HEK293T (cell line): ENCODE results near the gene VILL.
"Not testable (repeated sequence)": the region's sequence is repeated elsewhere in the genome, so short reads cannot be mapped to it uniquely, and the experiment has no call there.

ENCODE experiments used
- CTCF ChIA-PET: fragments of 350-600 bp; formaldehyde crosslinking; extraction: SDS; loops from one replicate; lab custom pipeline; 2021; ENCODE audit warnings: antibody characterized with exemption, inconsistent platforms; lab: Yijun Ruan, JAX
- POLR2A ChIA-PET: fragments of 350-600 bp; formaldehyde crosslinking; extraction: SDS; loops from one replicate; lab custom pipeline; 2020; ENCODE audit warnings: antibody characterized with exemption, inconsistent platforms; lab: Yijun Ruan, JAX
- DNase-seq: peaks from one replicate; pipeline ENCODE4 v3.0.0; 2012; ENCODE audit warnings: mixed read lengths; ENCODE audit errors: extremely low spot score
- ARNT ChIP-seq: fragments of 450-650 bp; IDR thresholded peaks from 2 replicates; pipeline ENCODE4 v1.6.1; 2017; ENCODE audit warnings: mild to moderate bottlenecking
- BHLHE40 ChIP-seq: fragments of 450-650 bp; IDR thresholded peaks from 2 replicates; pipeline ENCODE4 v1.6.1; 2016; ENCODE audit warnings: mild to moderate bottlenecking, moderate library complexity, borderline replicate concordance
- CTBP1 ChIP-seq: fragments of 450-650 bp; IDR thresholded peaks from 2 replicates; pipeline ENCODE4 v1.6.1; 2016; ENCODE audit warnings: borderline replicate concordance
- ELF4 ChIP-seq: fragments of 450-650 bp; IDR thresholded peaks from 2 replicates; pipeline ENCODE4 v1.6.1; 2017; ENCODE audit warnings: antibody characterized with exemption
- FOXA1 ChIP-seq: fragments of 450-650 bp; IDR thresholded peaks from 2 replicates; pipeline ENCODE4 v1.6.1; 2016; ENCODE audit warnings: mild to moderate bottlenecking
- FOXK2 ChIP-seq: fragments of 450-650 bp; IDR thresholded peaks from 2 replicates; pipeline ENCODE4 v1.6.1; 2016; ENCODE audit warnings: mild to moderate bottlenecking
- FOXM1 ChIP-seq: fragments of 450-650 bp; IDR thresholded peaks from 2 replicates; pipeline ENCODE4 v1.6.1; 2017; ENCODE audit warnings: mild to moderate bottlenecking, borderline replicate concordance
- HDGF ChIP-seq: fragments of 450-650 bp; IDR thresholded peaks from 2 replicates; pipeline ENCODE4 v1.6.1; 2017; ENCODE audit warnings: antibody characterized with exemption, borderline replicate concordance
- L3MBTL2 ChIP-seq: fragments of 450-650 bp; conservative IDR thresholded peaks from 2 replicates; pipeline ENCODE4 v1.6.1; 2016; ENCODE audit warnings: mild to moderate bottlenecking
- LEF1 ChIP-seq: fragments of 450-650 bp; IDR thresholded peaks from 2 replicates; pipeline ENCODE4 v1.6.1; 2017; ENCODE audit warnings: mild to moderate bottlenecking, borderline replicate concordance
- NFRKB ChIP-seq: fragments of 450-650 bp; IDR thresholded peaks from 2 replicates; pipeline ENCODE4 v1.6.1; 2016; ENCODE audit warnings: mild to moderate bottlenecking, moderate library complexity
- SP1 ChIP-seq: fragments of 450-650 bp; IDR thresholded peaks from 2 replicates; pipeline ENCODE4 v1.6.1; 2017
- SUZ12 ChIP-seq: fragments of 450-650 bp; IDR thresholded peaks from 2 replicates; pipeline ENCODE4 v1.6.1; 2016; ENCODE audit warnings: mild to moderate bottlenecking
- TARDBP ChIP-seq: fragments of 450-650 bp; IDR thresholded peaks from 2 replicates; pipeline ENCODE4 v1.6.1; 2016
- ZNF384 ChIP-seq: fragments of 450-650 bp; IDR thresholded peaks from 2 replicates; pipeline ENCODE4 v1.6.1; 2016
- TF ChIP-seq, protein P1 (sequence below): fragments of 450-650 bp; IDR thresholded peaks from 2 replicates; pipeline ENCODE4 v1.6.1; 2016

Gene VILL

DNA sequence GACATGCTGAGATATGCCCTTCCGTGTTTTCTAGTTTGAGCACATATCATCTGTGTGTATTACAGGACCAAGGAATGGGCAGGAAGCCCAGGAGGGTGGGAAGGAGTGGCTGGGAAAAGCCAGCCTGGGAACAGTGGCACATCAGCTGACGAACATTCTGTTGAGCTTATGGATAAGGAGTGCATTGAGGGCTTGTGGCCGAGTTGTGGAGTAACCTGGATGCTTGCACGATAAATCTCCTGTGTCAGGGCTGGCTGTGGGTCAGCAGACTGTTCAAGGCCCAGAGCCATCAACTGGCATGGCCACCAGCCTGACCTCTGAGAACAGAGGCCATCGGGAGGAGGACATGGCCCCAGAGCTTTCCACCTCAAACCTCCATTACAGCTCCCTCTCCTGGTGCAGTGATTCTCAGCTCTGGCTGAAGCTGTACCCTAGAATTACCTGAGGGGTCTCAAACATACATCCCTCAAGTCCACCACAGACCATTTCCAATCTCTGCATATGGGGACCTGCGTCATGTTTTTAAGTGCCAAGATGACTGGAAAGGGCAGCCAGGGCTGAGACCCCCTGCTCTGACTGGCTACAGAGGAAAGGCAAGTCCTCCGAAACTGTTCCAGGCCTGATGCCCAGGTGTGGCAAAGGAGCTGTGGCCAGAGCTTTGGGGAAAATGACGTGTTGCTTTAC lies 4.8 kb upstream of the VILL start:
- ChIA-PET POLR2A (no interaction called here), CTCF (interaction anchor here (0.6 to 3.7 kb wide), 4 partner anchors 11 to 506 kb away, joined by 3 to 19 read pairs (median 4); no protein-coding TSS in a partner anchor)
- TF ChIP-seq NFRKB (no peak), FOXK2 (no peak), ELF4 (no peak), LEF1 (no peak), FOXA1 (no peak), HDGF (no peak), ARNT (no peak), FOXM1 (no peak), SP1 (no peak), TARDBP (no peak), L3MBTL2 (no peak), CTBP1 (no peak), SUZ12 (no peak), BHLHE40 (no peak), ZNF384 (no peak)
- TF ChIP-seq, protein P1, sequence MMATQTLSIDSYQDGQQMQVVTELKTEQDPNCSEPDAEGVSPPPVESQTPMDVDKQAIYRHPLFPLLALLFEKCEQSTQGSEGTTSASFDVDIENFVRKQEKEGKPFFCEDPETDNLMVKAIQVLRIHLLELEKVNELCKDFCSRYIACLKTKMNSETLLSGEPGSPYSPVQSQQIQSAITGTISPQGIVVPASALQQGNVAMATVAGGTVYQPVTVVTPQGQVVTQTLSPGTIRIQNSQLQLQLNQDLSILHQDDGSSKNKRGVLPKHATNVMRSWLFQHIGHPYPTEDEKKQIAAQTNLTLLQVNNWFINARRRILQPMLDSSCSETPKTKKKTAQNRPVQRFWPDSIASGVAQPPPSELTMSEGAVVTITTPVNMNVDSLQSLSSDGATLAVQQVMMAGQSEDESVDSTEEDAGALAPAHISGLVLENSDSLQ: no peak
- DNase-seq: no peak

DNA sequence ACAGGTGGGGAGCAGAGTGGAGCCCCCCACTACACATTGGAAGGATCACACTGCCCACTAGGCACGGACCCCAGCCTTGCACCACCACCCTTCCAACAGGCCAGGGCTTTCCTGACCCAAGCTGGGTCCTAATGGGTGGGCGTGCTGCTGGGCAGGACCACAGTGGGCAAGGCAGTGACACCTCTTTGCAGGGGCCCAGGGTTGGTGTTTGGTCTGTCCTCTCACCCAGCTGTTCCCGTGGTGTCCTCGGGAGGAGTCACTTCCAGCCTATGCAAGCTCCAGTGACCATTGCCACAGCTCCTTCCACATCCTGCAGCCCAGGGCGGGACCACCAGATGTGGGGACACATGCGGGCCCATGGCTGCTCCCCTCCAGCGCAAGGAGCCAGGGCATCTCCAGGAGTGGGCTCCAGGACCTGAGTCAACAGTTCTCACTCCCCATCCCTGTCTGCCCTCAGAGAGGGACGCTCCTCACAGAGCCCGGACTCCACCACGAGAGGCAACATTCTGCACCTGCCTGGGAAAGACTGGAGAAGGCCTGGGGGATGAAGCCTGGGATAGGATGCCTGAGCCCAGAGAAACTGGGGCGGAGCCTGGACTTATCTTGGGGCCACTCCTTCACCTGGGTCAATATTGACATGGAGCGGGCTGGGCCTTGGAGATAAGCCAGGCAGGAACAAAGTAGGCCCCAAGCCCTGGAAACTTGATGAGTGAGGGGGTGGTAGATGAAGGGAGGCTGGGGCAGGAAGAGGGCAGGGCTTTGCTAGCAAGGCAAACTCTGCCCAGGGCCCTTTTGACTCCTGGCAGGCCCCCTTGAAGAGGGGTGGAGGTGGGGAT lies 3.9 kb upstream of the VILL start:
- CTCF ChIA-PET: interaction anchor here (1.2 to 3.7 kb wide), 3 partner anchors 10 to 12 kb away, joined by 3 to 19 read pairs (median 5); no protein-coding TSS in a partner anchor
- no peak for DNase-seq
- POLR2A ChIA-PET: no interaction called here
- no peak for TF ChIP-seq CTBP1

DNA sequence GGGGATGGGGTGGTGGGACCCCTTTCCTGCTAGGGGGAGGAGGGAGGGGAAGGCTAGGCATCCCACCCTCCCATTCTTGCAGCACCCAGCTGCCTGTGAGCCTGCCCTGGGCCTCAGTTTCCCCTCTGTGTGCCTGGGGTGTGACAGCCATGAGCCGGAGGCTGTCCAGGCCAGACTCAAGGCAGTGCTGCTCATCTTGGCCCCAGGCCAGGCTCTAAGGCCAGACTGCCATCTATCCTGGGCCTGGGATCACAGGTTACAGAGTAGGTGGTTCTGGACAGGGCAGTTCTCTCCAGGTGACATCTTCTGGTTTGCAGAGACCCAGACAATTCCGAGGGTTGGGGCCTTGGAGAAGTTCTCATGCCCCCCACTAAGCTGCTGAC lies 3.3 kb upstream of the VILL start:
- POLR2A ChIA-PET: no interaction called here
- CTCF ChIA-PET: interaction anchor here (1.2 kb wide), 1 partner anchor 10 kb away, joined by 3 read pairs; no protein-coding TSS in a partner anchor
- no peak for TF ChIP-seq SP1
- no peak for TF ChIP-seq TARDBP
- TF ChIP-seq BHLHE40: no peak
- no peak for TF ChIP-seq L3MBTL2
- no peak for TF ChIP-seq FOXA1
- no peak for TF ChIP-seq CTBP1
- DNase-seq: no peak

DNA sequence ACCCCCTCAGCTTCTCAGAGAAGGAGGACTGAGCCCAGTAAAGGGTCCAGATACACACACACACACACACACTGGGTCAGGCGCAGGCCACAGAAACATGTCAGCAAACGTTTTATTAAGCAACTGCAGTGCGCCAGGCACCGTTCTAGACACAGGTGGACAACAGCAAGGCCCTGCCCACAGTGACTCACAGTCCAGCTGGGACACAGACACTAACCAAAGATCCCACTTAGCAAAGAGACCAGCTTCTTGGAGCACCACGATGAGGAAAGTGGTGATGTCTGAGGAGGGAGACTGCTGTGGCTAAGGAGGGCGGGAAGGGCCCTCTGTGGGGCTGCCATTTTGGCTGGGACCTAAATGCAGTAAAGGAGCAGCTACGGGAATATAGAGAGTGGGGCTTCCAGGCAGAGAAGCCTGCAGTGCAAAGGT lies 2.8 kb upstream of the VILL start:
- TF ChIP-seq HDGF: no peak
- ChIA-PET POLR2A (no interaction called here), CTCF (interaction anchor here (1.2 kb wide), 1 partner anchor 9 kb away, joined by 3 read pairs; no protein-coding TSS in a partner anchor)
- DNase-seq: no peak

DNA sequence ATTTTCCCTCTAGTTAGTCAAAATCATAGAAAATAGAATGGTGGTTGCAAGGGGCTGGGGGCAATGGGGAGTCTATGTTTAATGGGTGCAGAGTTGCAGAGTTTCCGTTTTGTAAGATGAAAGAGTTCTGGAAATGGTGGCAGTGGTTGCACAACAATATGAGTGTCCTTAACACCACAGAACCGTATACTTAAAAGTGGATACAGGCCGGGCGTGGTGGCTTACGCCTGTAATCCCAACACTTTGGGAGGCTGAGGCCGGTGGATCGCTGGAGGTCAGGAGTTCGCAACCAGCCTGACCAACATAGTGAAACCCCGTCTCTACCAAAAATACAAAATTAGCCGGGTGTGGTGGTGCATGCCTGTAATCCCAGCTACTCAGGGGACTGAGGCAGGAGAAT lies 2.2 kb upstream of the VILL start:
- DNase-seq, POLR2A ChIA-PET: not testable (repeated sequence)
- CTCF ChIA-PET: interaction anchor here (1.2 kb wide), 1 partner anchor 9 kb away, joined by 3 read pairs; no protein-coding TSS in a partner anchor

DNA sequence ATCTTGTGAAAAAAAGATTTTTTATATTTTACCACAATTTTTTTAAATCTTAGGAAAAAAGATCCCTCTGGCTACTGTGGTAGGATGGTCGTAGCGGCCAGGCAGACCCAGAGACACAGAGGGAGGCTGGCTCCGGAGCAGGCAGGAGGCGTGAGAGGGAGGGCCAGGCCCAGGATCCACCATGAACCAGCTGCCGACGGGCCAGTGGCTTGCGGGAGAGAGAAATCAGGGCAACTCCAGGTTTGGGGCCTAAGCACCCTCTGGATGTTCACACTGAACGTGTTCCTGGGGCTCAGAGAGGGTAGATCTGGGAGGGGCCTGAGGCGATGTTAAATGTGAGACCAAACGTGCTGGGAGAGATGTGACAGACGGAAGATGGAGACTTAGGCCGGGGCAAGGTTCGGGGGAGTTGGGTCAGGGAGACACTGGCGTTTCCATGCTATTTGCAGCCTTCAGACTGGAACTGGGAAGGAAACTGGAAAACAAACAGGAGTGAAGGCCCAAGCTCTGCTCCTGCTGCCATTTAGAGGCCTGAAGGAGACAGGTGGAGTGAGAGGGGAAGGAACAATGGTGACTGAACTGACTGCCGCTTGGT lies 1.6 kb upstream of the VILL start:
- CTCF ChIA-PET: no interaction called here
- DNase-seq: no peak
- POLR2A ChIA-PET: no interaction called here
- TF ChIP-seq HDGF (no peak), FOXA1 (no peak), SUZ12 (no peak), CTBP1 (no peak), L3MBTL2 (no peak), FOXM1 (no peak), BHLHE40 (no peak), NFRKB (no peak), SP1 (no peak), ELF4 (no peak), ARNT (no peak), FOXK2 (no peak), ZNF384 (no peak), TARDBP (no peak), LEF1 (no peak)
- TF ChIP-seq, protein P1: no peak
